HEK293 (cell line): ENCODE data around the gene SH3BP2.
"Not testable (repeated sequence)": the region's sequence is repeated elsewhere in the genome, so short reads cannot be mapped to it uniquely, and the experiment has no call there.

Experiments used
- BCL11A ChIP-seq: fragments of 450-650 bp; formaldehyde crosslinking; IDR thresholded peaks from 2 replicates; pipeline ENCODE4 v1.5.1; 2016; ENCODE audit warnings: low read depth, missing biosample characterization, missing genetic modification characterization
- CTCF ChIP-seq: fragments of 450-650 bp; formaldehyde crosslinking; IDR thresholded peaks from 2 replicates; pipeline ENCODE4 v1.5.1; 2016; ENCODE audit warnings: missing biosample characterization, missing genetic modification characterization
- KLF9 ChIP-seq: fragments of 450-650 bp; formaldehyde crosslinking; IDR thresholded peaks from 2 replicates; pipeline ENCODE4 v1.5.1; 2016; ENCODE audit warnings: missing biosample characterization, missing genetic modification characterization, low read depth
- PATZ1 ChIP-seq: fragments of 450-650 bp; formaldehyde crosslinking; IDR thresholded peaks from 2 replicates; pipeline ENCODE4 v1.5.1; 2016; ENCODE audit warnings: missing biosample characterization, missing genetic modification characterization
- REST ChIP-seq: fragments of 450-650 bp; formaldehyde crosslinking; IDR thresholded peaks from 2 replicates; pipeline ENCODE4 v1.5.1; 2016; ENCODE audit warnings: missing biosample characterization, missing genetic modification characterization
- TCF7L2 ChIP-seq: IDR thresholded peaks from 2 replicates; pipeline ENCODE4 v1.6.1; 2011; ENCODE audit warnings: low read depth, mild to moderate bottlenecking, inconsistent platforms, low read length, moderate library complexity, borderline replicate concordance
- ZNF114 ChIP-seq: fragments of 450-650 bp; formaldehyde crosslinking; IDR thresholded peaks from 2 replicates; pipeline ENCODE4 v1.5.0; 2017; ENCODE audit warnings: missing biosample characterization, missing genetic modification characterization
- ZNF223 ChIP-seq: fragments of 450-650 bp; formaldehyde crosslinking; IDR thresholded peaks from 2 replicates; pipeline ENCODE4 v1.5.1; 2016; ENCODE audit warnings: missing biosample characterization, missing genetic modification characterization
- ZNF747 ChIP-seq: fragments of 450-650 bp; formaldehyde crosslinking; IDR thresholded peaks from 2 replicates; pipeline ENCODE4 v1.5.1; 2016; ENCODE audit warnings: missing biosample characterization, missing genetic modification characterization
- ZSCAN30 ChIP-seq: fragments of 450-650 bp; IDR thresholded peaks from 2 replicates; pipeline ENCODE4 v1.5.1; 2018; ENCODE audit warnings: missing biosample characterization, mild to moderate bottlenecking, missing genetic modification characterization, moderate library complexity

- TF ChIP-seq ZSCAN30 (tag by site-specific recombination); ZNF114; PATZ1 (tag by site-specific recombination); CTCF (tag by site-specific recombination); TCF7L2; REST (tag by site-specific recombination); ZNF747 (tag by site-specific recombination); ZNF223 (tag by site-specific recombination); BCL11A (tag by site-specific recombination); KLF9 (tag by site-specific recombination): not testable (repeated sequence)
Measured at GRCh38 chr4:2780643-2781042, 12.2 kb upstream of the SH3BP2 start.
